Neural cell (in vitro differentiated cells): Measurements from ENCODE around the gene SH3RF3. TPM values are rescaled to one million over a fixed set of nuclear protein-coding genes. Genes with fewer than 3 reads are reported as not detected.

Experiments
- H2AFZ ChIP-seq: fragments of 200-600, 300-800 bp; sonication (generic), shearing (Covaris generic); 2 replicates; pipeline ENCODE4 v1.6.0; 2014; ENCODE audit warnings: low read depth, mild to moderate bottlenecking, antibody characterized with exemption, low read length, moderate library complexity
- H3F3A ChIP-seq: fragments of 200-600 bp; shearing (Covaris generic); 2 replicates; pipeline ENCODE4 v1.6.1; 2016; ENCODE audit warnings: mild to moderate bottlenecking, moderate library complexity, mixed read lengths, antibody characterized with exemption, low read length; ENCODE audit not compliant: insufficient read depth, poor library complexity, severe bottlenecking
- H3K27ac ChIP-seq: fragments of 200-600, 300-800 bp; sonication (generic), shearing (Covaris generic); 2 replicates; pipeline ENCODE4 v1.5.1; 2014; ENCODE audit warnings: mild to moderate bottlenecking, low read length, moderate library complexity
- H3K27me3 ChIP-seq: fragments of 300-800, 200-600 bp; sonication (generic), shearing (Covaris generic); 2 replicates; pipeline ENCODE4 v1.6.0; 2014; ENCODE audit warnings: mild to moderate bottlenecking, low read depth, low read length, moderate library complexity; ENCODE audit not compliant: insufficient read depth
- H3K36me3 ChIP-seq: fragments of 300-800, 200-600 bp; sonication (generic), shearing (Covaris generic); 2 replicates; pipeline ENCODE4 v1.5.1; 2014; ENCODE audit warnings: mild to moderate bottlenecking, antibody characterized with exemption, low read length, moderate library complexity; ENCODE audit not compliant: insufficient read depth
- H3K4me2 ChIP-seq: fragments of 300-800, 200-600 bp; sonication (generic), shearing (Covaris generic); 2 replicates; pipeline ENCODE4 v1.6.0; 2014; ENCODE audit warnings: mild to moderate bottlenecking, low read length
- H3K4me3 ChIP-seq: fragments of 300-800, 200-600 bp; sonication (generic), shearing (Covaris generic); 2 replicates; pipeline ENCODE4 v1.5.1; 2014; ENCODE audit warnings: mild to moderate bottlenecking, low read length, moderate library complexity
- H3K79me2 ChIP-seq: fragments of 200-600 bp; shearing (Covaris generic); replicated peaks from 2 replicates; pipeline ENCODE4 v1.6.0; 2014; ENCODE audit warnings: mild to moderate bottlenecking, low read length, moderate library complexity; ENCODE audit not compliant: insufficient read depth
- H3K9ac ChIP-seq: fragments of 300-800, 200-600 bp; sonication (generic), shearing (Covaris generic); 2 replicates; pipeline ENCODE4 v1.6.1; 2016; ENCODE audit warnings: mild to moderate bottlenecking, low read length, mixed read lengths
- H3K9me2 ChIP-seq: fragments of 200-600 bp; shearing (Covaris generic); 2 replicates; pipeline ENCODE4 v1.6.1; 2016; ENCODE audit warnings: mild to moderate bottlenecking, low read length, mixed read lengths; ENCODE audit not compliant: insufficient read depth
- H3K9me3 ChIP-seq: fragments of 200-600, 300-800 bp; sonication (generic), shearing (Covaris generic); 2 replicates; pipeline ENCODE4 v1.6.1; 2016; ENCODE audit warnings: mild to moderate bottlenecking, mixed run types, low read length, moderate library complexity, mixed read lengths
- H4K20me1 ChIP-seq: fragments of 200-600 bp; shearing (Covaris generic); 2 replicates; pipeline ENCODE4 v1.6.1; 2016; ENCODE audit warnings: mild to moderate bottlenecking, mixed run types; ENCODE audit not compliant: insufficient read depth
- EP300 ChIP-seq: fragments of 450-650 bp; conservative IDR thresholded peaks from 2 replicates; pipeline ENCODE4 v1.6.1; 2014; ENCODE audit warnings: antibody characterized with exemption, mild to moderate bottlenecking, moderate library complexity; ENCODE audit not compliant: poor library complexity, severe bottlenecking
- EZH2 ChIP-seq: fragments of 200-600, 300-800 bp; shearing (Covaris generic), sonication (generic); IDR thresholded peaks from 2 replicates; pipeline ENCODE4 v1.6.1; 2014; ENCODE audit warnings: antibody characterized with exemption, low read length, borderline replicate concordance, mild to moderate bottlenecking; ENCODE audit not compliant: insufficient read depth, poor library complexity, severe bottlenecking
- MXI1 ChIP-seq: fragments of 450-650 bp; conservative IDR thresholded peaks from 2 replicates; pipeline ENCODE4 v1.6.1; 2014; ENCODE audit warnings: antibody characterized with exemption, mild to moderate bottlenecking; ENCODE audit not compliant: poor library complexity, severe bottlenecking
- POLR2AphosphoS5 ChIP-seq: IDR thresholded peaks from 2 replicates; pipeline ENCODE4 v1.6.1; 2012
- RAD21 ChIP-seq: fragments of 450-650 bp; conservative IDR thresholded peaks from 2 replicates; pipeline ENCODE4 v1.6.1; 2014; ENCODE audit warnings: antibody characterized with exemption, mild to moderate bottlenecking, moderate library complexity
- SMC3 ChIP-seq: fragments of 450-650 bp; conservative IDR thresholded peaks from 2 replicates; pipeline ENCODE4 v1.6.1; 2014; ENCODE audit warnings: antibody characterized with exemption, mild to moderate bottlenecking, moderate library complexity; ENCODE audit not compliant: poor library complexity
- TAF1 ChIP-seq: IDR thresholded peaks from 2 replicates; pipeline ENCODE4 v1.6.1; 2012; ENCODE audit warnings: low read depth
- polyA plus RNA-seq: library from polyadenylated mRNA; depleted of rRNA; stranded (reverse); fragments of >200 nt; gene quantifications from 2 replicates; pipeline ENCODE4 v1.2.3, GENCODE V29; 2014
- TF ChIP-seq, protein P1 (sequence below): fragments of 450-650 bp; IDR thresholded peaks from 2 replicates; pipeline ENCODE4 v1.5.1; 2014; ENCODE audit warnings: antibody characterized with exemption, mild to moderate bottlenecking, moderate library complexity; ENCODE audit not compliant: poor library complexity, severe bottlenecking
- TF ChIP-seq, protein P2 (sequence below): IDR thresholded peaks from 2 replicates; pipeline ENCODE4 v1.6.1; 2012; ENCODE audit warnings: borderline replicate concordance

Gene SH3RF3
- polyA plus RNA-seq, 1 donor from 2014 or later = 0.53 TPM

DNA sequence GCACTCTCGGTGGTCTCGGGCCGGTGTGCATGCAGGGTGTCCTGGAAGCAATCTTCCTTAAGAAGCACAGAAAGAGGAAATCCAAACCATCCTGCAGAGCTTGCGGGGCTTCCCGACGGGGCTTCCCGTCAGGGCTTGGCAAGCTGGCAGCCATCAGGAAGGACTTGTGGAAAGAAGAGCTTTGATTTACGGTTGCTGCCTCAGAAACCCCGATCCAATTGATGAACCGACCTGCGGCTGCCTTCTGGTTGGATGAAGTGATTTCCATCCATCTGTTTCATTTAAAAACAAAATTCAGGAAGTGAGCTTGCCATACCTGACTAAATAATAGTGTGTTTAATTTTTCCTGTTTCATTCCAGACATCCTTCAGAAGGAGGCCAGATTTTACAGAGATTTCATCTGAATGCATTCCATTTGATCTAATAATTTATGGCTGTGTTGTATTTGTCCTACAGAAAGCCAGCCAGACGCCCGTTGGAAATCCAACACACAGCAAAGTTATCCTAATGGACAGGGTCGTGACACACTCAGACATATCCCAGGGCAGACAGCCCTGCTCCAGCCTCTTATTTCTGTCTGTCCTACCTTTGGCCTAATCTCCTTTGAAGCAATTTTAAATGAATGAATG, 343.4 kb downstream of the SH3RF3 start:
- Histone ChIP-seq H3K4me3 (peak overlapping the region; percentile 14), H3F3A (no peaks in the 10 kb centered on the region), H3K9me2 (no peaks in the 10 kb centered on the region), H3K4me2 (peak overlapping the region; percentile 13), H3K36me3 (no peaks in the 10 kb centered on the region), H3K27me3 (no peaks in the 10 kb centered on the region), H3K27ac (peak overlapping the region; percentile 59), H3K9ac (peak overlapping the region; percentile 10), H4K20me1 (no peaks in the 10 kb centered on the region), H2AFZ (no peak overlapping the region), H3K79me2 (no peaks in the 10 kb centered on the region), H3K9me3 (no peaks in the 10 kb centered on the region)
- TF ChIP-seq EZH2 (no peak), SMC3 (no peak), TAF1 (no peak), RAD21 (no peak), POLR2AphosphoS5 (no peak), MXI1 (no peak), EP300 (no peak)
- TF ChIP-seq, protein P1, sequence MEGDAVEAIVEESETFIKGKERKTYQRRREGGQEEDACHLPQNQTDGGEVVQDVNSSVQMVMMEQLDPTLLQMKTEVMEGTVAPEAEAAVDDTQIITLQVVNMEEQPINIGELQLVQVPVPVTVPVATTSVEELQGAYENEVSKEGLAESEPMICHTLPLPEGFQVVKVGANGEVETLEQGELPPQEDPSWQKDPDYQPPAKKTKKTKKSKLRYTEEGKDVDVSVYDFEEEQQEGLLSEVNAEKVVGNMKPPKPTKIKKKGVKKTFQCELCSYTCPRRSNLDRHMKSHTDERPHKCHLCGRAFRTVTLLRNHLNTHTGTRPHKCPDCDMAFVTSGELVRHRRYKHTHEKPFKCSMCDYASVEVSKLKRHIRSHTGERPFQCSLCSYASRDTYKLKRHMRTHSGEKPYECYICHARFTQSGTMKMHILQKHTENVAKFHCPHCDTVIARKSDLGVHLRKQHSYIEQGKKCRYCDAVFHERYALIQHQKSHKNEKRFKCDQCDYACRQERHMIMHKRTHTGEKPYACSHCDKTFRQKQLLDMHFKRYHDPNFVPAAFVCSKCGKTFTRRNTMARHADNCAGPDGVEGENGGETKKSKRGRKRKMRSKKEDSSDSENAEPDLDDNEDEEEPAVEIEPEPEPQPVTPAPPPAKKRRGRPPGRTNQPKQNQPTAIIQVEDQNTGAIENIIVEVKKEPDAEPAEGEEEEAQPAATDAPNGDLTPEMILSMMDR = no peak
- TF ChIP-seq, protein P2, sequence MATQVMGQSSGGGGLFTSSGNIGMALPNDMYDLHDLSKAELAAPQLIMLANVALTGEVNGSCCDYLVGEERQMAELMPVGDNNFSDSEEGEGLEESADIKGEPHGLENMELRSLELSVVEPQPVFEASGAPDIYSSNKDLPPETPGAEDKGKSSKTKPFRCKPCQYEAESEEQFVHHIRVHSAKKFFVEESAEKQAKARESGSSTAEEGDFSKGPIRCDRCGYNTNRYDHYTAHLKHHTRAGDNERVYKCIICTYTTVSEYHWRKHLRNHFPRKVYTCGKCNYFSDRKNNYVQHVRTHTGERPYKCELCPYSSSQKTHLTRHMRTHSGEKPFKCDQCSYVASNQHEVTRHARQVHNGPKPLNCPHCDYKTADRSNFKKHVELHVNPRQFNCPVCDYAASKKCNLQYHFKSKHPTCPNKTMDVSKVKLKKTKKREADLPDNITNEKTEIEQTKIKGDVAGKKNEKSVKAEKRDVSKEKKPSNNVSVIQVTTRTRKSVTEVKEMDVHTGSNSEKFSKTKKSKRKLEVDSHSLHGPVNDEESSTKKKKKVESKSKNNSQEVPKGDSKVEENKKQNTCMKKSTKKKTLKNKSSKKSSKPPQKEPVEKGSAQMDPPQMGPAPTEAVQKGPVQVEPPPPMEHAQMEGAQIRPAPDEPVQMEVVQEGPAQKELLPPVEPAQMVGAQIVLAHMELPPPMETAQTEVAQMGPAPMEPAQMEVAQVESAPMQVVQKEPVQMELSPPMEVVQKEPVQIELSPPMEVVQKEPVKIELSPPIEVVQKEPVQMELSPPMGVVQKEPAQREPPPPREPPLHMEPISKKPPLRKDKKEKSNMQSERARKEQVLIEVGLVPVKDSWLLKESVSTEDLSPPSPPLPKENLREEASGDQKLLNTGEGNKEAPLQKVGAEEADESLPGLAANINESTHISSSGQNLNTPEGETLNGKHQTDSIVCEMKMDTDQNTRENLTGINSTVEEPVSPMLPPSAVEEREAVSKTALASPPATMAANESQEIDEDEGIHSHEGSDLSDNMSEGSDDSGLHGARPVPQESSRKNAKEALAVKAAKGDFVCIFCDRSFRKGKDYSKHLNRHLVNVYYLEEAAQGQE = no peak

DNA sequence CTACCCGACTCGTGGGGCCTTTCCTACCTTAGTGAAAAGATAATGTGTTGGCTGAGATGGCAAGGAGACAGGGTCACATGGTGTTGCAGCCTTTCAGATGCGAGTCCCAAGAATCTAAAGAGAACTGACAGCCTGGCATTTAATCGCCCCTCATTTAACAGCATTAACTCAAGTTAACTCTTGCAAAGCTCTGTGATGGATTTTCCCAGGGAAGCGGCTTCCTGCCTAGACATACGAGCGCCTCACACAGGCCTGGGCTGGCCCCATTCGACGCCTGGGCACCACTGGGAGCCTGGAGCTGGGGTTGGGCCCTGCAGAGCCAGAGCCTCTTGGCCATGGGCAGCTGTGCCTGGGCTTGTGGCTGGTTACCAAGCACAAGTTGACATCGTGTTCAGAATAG, 344.0 kb downstream of the SH3RF3 start:
- TF ChIP-seq EP300 (peak; percentile 82), MXI1 (no peak), SMC3 (peak; percentile 50), POLR2AphosphoS5 (peak; percentile 64), EZH2 (no peak), RAD21 (peak; percentile 59), TAF1 (no peak)
- TF ChIP-seq, protein P1 = peak; percentile 65
- TF ChIP-seq, protein P2 = peak; percentile 76
- H3K4me2 ChIP-seq = peak overlapping the region; percentile 13
- H3K27ac ChIP-seq = peak overlapping the region; percentile 59

More for the DNA sequence above, 344.0 kb downstream of the SH3RF3 start:
- H3K9me3 ChIP-seq = no peaks in the 10 kb centered on the region
- H3K36me3 ChIP-seq = no peaks in the 10 kb centered on the region
- no peaks in the 10 kb centered on the region for H3F3A ChIP-seq
- no peaks in the 10 kb centered on the region for H3K79me2 ChIP-seq
- H3K27me3 ChIP-seq = no peaks in the 10 kb centered on the region
- H4K20me1 ChIP-seq = no peaks in the 10 kb centered on the region
- H3K9ac ChIP-seq = peak overlapping the region; percentile 27
- no peaks in the 10 kb centered on the region for H3K9me2 ChIP-seq
- peak overlapping the region; percentile 33 for H3K4me3 ChIP-seq
- no peak overlapping the region for H2AFZ ChIP-seq
